SK-N-SH treated with all-trans-retinoic acid at 6 μM for 48 hours (cell line): ENCODE measurements around the gene DERA.

Experiments used
- ATAC-seq: fragments of 200-7000 bp; cut with Tn5 transposase; 3 replicates; pipeline ENCODE4 v1.9.1; 2020; ENCODE audit warnings: mild to moderate bottlenecking, moderate library complexity
- ARNTL ChIP-seq: fragments of 450-650 bp; formaldehyde crosslinking; IDR thresholded peaks from 2 replicates; pipeline ENCODE4 v1.5.0; 2020; ENCODE audit warnings: low read depth, mild to moderate bottlenecking, moderate library complexity, borderline replicate concordance
- CSDC2 ChIP-seq: fragments of 250-450 bp; sonication (Bioruptor Pico); IDR thresholded peaks from 2 replicates; pipeline ENCODE4 v1.5.0; 2020; ENCODE audit warnings: mild to moderate bottlenecking, moderate library complexity
- ESRRG ChIP-seq: fragments of 250-450 bp; sonication (Bioruptor Pico); IDR thresholded peaks from 2 replicates; pipeline ENCODE4 v1.6.1; 2021; ENCODE audit warnings: mild to moderate bottlenecking
- GLIS3 ChIP-seq: fragments of 250-450 bp; sonication (Bioruptor Pico); IDR thresholded peaks from 2 replicates; pipeline ENCODE4 v1.5.0; 2020; ENCODE audit warnings: mild to moderate bottlenecking, moderate library complexity
- ISL1 ChIP-seq: fragments of 250-450 bp; sonication (Bioruptor Pico); IDR thresholded peaks from 2 replicates; pipeline ENCODE4 v2.1.2; 2022; ENCODE audit warnings: mild to moderate bottlenecking, moderate library complexity
- OSR1 ChIP-seq: fragments of 250-450 bp; sonication (Bioruptor Pico); IDR thresholded peaks from 2 replicates; pipeline ENCODE4 v1.8.0; 2022; ENCODE audit warnings: moderate library complexity, mild to moderate bottlenecking, inconsistent platforms
- SNAI2 ChIP-seq: fragments of 250-450 bp; sonication (Bioruptor Pico); IDR thresholded peaks from 2 replicates; pipeline ENCODE4 v1.5.0; 2020; ENCODE audit warnings: mild to moderate bottlenecking, moderate library complexity
- TCF4 ChIP-seq: fragments of 250-450 bp; sonication (Bioruptor Pico); IDR thresholded peaks from 2 replicates; pipeline ENCODE4 v1.8.0; 2021; ENCODE audit warnings: mild to moderate bottlenecking, moderate library complexity, borderline replicate concordance
- TOX ChIP-seq: fragments of 250-450 bp; sonication (Bioruptor Pico); IDR thresholded peaks from 2 replicates; pipeline ENCODE4 v1.8.0; 2021; ENCODE audit warnings: mild to moderate bottlenecking, moderate library complexity, borderline replicate concordance
- ZC3H10 ChIP-seq: fragments of 250-450 bp; sonication (Bioruptor Pico); IDR thresholded peaks from 2 replicates; pipeline ENCODE4 v1.5.1; 2021; ENCODE audit warnings: mild to moderate bottlenecking, moderate library complexity
- ZFP3 ChIP-seq: fragments of 250-450 bp; sonication (Bioruptor Pico); IDR thresholded peaks from 2 replicates; pipeline ENCODE4 v1.5.0; 2020; ENCODE audit warnings: mild to moderate bottlenecking, moderate library complexity
- ZFP30 ChIP-seq: fragments of 450-650 bp; formaldehyde crosslinking; IDR thresholded peaks from 2 replicates; pipeline ENCODE4 v1.5.0; 2022; ENCODE audit warnings: mild to moderate bottlenecking, moderate library complexity
- ZNF565 ChIP-seq: fragments of 450-650 bp; formaldehyde crosslinking; conservative IDR thresholded peaks from 2 replicates; pipeline ENCODE4 v1.5.0; 2020; ENCODE audit warnings: low read depth, mild to moderate bottlenecking, moderate library complexity
- ZNF70 ChIP-seq: fragments of 450-650 bp; formaldehyde crosslinking; IDR thresholded peaks from 2 replicates; pipeline ENCODE4 v1.5.0; 2020; ENCODE audit warnings: mild to moderate bottlenecking, moderate library complexity
- ZNF8 ChIP-seq: fragments of 450-650 bp; formaldehyde crosslinking; IDR thresholded peaks from 2 replicates; pipeline ENCODE4 v1.5.0; 2020; ENCODE audit warnings: mild to moderate bottlenecking, moderate library complexity
- TF ChIP-seq, protein P1 (sequence below): fragments of 250-450 bp; sonication (Bioruptor Pico); IDR thresholded peaks from 2 replicates; pipeline ENCODE4 v1.8.0; 2020; ENCODE audit warnings: mild to moderate bottlenecking, moderate library complexity, borderline replicate concordance
- TF ChIP-seq, protein P2 (sequence below): fragments of 250-450 bp; sonication (Bioruptor Pico); IDR thresholded peaks from 2 replicates; pipeline ENCODE4 v1.5.0; 2020; ENCODE audit warnings: mild to moderate bottlenecking, moderate library complexity
- TF ChIP-seq, protein P3 (sequence below): fragments of 250-450 bp; sonication (Bioruptor Pico); IDR thresholded peaks from 2 replicates; pipeline ENCODE4 v1.5.1; 2021; ENCODE audit warnings: mild to moderate bottlenecking, moderate library complexity
- TF ChIP-seq, protein P4 (sequence below): fragments of 250-450 bp; sonication (Bioruptor Pico); IDR thresholded peaks from 2 replicates; pipeline ENCODE4 v1.5.1; 2020; ENCODE audit warnings: low read depth, mild to moderate bottlenecking, moderate library complexity

Gene DERA

DNA sequence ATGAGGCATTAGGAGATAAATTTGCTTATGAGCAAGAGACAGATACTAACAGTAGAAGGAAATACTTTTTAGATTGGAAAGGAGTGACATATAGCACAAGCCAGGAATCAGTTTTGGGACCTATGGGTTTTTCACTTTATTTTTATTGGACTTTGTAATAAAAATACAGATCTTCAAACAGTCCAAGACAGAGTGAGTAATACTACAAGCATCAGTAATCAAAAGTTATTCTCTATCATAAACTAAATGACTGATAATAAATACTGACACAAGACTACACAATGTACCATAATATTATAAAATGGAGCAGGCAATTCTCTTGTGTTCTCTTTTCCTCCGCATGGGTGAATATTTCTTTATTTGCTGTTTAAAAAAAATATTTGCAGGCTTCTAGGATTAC is 85.8 kb downstream of the DERA start:
- ATAC-seq = no peak
- TF ChIP-seq TOX (CRISPR knock-in tag) = no peak
- TF ChIP-seq, protein P1, sequence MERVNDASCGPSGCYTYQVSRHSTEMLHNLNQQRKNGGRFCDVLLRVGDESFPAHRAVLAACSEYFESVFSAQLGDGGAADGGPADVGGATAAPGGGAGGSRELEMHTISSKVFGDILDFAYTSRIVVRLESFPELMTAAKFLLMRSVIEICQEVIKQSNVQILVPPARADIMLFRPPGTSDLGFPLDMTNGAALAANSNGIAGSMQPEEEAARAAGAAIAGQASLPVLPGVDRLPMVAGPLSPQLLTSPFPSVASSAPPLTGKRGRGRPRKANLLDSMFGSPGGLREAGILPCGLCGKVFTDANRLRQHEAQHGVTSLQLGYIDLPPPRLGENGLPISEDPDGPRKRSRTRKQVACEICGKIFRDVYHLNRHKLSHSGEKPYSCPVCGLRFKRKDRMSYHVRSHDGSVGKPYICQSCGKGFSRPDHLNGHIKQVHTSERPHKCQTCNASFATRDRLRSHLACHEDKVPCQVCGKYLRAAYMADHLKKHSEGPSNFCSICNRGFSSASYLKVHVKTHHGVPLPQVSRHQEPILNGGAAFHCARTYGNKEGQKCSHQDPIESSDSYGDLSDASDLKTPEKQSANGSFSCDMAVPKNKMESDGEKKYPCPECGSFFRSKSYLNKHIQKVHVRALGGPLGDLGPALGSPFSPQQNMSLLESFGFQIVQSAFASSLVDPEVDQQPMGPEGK (CRISPR knock-in tag) = no peak
- TF ChIP-seq ZC3H10 (CRISPR knock-in tag) = no peak
- TF ChIP-seq OSR1 (CRISPR knock-in tag) = no peak

DNA sequence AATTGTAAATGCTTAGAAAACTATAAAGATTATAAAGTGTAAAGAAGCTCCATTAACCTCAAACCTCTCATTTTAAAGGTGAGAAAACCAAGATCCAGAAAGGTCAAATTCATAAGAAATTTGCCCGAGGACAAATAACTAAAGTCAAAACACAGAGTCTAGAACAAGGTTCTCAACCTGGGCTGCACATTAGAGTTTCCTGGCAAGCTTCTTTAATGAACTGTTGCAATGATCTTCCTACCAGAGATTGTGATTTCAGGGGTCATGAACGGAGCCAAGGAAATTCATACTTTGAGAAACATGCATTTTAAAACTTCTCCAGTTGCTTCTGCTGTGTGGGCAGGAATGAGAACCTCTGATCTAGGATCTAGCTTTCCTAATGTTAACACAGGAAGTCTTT is 86.8 kb downstream of the DERA start:
- TF ChIP-seq ZFP3 (CRISPR knock-in tag) (no peak), ZNF565 (CRISPR knock-in tag) (no peak), ARNTL (CRISPR knock-in tag) (no peak), OSR1 (CRISPR knock-in tag) (no peak), ZC3H10 (CRISPR knock-in tag) (no peak), GLIS3 (no peak), ZNF8 (no peak), ISL1 (CRISPR knock-in tag) (no peak), SNAI2 (no peak), ESRRG (CRISPR knock-in tag) (no peak), CSDC2 (CRISPR knock-in tag) (no peak), ZFP30 (CRISPR knock-in tag) (no peak), TCF4 (CRISPR knock-in tag) (no peak)
- TF ChIP-seq, protein P2, sequence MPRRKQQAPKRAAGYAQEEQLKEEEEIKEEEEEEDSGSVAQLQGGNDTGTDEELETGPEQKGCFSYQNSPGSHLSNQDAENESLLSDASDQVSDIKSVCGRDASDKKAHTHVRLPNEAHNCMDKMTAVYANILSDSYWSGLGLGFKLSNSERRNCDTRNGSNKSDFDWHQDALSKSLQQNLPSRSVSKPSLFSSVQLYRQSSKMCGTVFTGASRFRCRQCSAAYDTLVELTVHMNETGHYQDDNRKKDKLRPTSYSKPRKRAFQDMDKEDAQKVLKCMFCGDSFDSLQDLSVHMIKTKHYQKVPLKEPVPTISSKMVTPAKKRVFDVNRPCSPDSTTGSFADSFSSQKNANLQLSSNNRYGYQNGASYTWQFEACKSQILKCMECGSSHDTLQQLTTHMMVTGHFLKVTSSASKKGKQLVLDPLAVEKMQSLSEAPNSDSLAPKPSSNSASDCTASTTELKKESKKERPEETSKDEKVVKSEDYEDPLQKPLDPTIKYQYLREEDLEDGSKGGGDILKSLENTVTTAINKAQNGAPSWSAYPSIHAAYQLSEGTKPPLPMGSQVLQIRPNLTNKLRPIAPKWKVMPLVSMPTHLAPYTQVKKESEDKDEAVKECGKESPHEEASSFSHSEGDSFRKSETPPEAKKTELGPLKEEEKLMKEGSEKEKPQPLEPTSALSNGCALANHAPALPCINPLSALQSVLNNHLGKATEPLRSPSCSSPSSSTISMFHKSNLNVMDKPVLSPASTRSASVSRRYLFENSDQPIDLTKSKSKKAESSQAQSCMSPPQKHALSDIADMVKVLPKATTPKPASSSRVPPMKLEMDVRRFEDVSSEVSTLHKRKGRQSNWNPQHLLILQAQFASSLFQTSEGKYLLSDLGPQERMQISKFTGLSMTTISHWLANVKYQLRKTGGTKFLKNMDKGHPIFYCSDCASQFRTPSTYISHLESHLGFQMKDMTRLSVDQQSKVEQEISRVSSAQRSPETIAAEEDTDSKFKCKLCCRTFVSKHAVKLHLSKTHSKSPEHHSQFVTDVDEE = no peak
- ATAC-seq = no peak

DNA sequence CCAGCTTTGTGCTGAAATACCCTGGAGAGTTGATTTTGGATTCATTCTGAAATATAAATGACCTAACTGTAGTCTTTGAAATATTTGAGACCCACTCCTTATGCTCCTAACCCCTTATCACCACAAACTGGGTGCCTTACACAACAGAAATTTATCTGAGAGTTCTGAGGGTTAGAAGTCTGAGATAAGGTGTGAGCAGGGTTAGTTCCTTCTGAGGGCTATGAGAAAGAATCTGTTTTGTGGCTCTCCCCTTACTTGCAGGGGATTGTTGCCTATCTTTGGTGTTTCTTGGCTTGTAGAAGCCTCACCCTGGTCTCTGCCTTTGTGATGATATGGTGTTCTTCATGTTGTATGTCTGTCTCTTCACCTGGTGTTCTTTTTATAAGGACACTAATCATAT is 91.7 kb downstream of the DERA start:
- no peak for TF ChIP-seq ESRRG (CRISPR knock-in tag)
- no peak for TF ChIP-seq ZFP3 (CRISPR knock-in tag)
- no peak for TF ChIP-seq ZNF70 (CRISPR knock-in tag)
- no peak for TF ChIP-seq ARNTL (CRISPR knock-in tag)
- TF ChIP-seq, protein P3, sequence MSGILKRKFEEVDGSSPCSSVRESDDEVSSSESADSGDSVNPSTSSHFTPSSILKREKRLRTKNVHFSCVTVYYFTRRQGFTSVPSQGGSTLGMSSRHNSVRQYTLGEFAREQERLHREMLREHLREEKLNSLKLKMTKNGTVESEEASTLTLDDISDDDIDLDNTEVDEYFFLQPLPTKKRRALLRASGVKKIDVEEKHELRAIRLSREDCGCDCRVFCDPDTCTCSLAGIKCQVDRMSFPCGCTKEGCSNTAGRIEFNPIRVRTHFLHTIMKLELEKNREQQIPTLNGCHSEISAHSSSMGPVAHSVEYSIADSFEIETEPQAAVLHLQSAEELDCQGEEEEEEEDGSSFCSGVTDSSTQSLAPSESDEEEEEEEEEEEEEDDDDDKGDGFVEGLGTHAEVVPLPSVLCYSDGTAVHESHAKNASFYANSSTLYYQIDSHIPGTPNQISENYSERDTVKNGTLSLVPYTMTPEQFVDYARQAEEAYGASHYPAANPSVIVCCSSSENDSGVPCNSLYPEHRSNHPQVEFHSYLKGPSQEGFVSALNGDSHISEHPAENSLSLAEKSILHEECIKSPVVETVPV (CRISPR knock-in tag) = no peak
- TF ChIP-seq OSR1 (CRISPR knock-in tag) = no peak
- TF ChIP-seq ISL1 (CRISPR knock-in tag) = no peak
- ATAC-seq = no peak

DNA sequence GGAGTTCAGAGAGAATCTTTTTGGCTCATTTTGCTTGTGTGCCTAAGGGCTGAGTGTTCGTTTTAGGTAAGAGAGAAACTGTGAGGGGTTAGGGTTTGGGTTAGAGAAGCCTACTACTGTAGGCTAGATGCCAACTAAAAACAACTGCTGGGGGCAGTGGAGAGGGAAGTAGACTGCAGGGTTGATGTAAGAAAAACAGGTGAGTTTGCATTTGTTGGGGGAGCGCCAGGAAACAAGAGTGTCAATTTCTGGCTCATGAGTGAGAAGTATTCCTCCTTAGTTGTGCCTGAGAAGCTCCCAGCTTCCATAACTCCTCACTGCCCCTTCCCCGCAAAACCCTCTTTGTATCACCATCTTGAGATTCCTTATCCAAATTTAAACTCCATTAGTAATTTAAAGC is 92.3 kb downstream of the DERA start:
- TF ChIP-seq ZFP3 (CRISPR knock-in tag) (no peak), ZNF565 (CRISPR knock-in tag) (no peak), ARNTL (CRISPR knock-in tag) (no peak), OSR1 (CRISPR knock-in tag) (no peak), TOX (CRISPR knock-in tag) (no peak), ZNF70 (CRISPR knock-in tag) (no peak), ZNF8 (no peak), TCF4 (CRISPR knock-in tag) (no peak), GLIS3 (no peak)
- TF ChIP-seq, protein P1 (CRISPR knock-in tag) = no peak
- TF ChIP-seq, protein P4, sequence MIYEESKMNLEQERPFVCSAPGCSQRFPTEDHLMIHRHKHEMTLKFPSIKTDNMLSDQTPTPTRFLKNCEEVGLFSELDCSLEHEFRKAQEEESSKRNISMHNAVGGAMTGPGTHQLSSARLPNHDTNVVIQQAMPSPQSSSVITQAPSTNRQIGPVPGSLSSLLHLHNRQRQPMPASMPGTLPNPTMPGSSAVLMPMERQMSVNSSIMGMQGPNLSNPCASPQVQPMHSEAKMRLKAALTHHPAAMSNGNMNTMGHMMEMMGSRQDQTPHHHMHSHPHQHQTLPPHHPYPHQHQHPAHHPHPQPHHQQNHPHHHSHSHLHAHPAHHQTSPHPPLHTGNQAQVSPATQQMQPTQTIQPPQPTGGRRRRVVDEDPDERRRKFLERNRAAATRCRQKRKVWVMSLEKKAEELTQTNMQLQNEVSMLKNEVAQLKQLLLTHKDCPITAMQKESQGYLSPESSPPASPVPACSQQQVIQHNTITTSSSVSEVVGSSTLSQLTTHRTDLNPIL (CRISPR knock-in tag) = no peak
- no peak for ATAC-seq
